Activated CD4-positive, alpha-beta T cell treated with anti-CD3 and anti-CD28 coated beads for 48 hours (primary cell): Measurements from ENCODE around the gene RNF214.
"Not testable (repeated sequence)": the region's sequence is repeated elsewhere in the genome, so short reads cannot be mapped to it uniquely, and the experiment has no call there.

Experiments
- DNase-seq: peaks from one replicate; pipeline ENCODE4 v3.0.0-alpha.2; 2020

Gene RNF214

GRCh38 chr11:117232092-117232878, at the start of gene RNF214:
Gene RNF214 (plus strand): TSS chr11:117232671. CDS start chr11:117234273, 1,602 bp downstream.
- DNase-seq, result peak; percentile 81

- not testable (repeated sequence) for DNase-seq
Observed at GRCh38 chr11:117183178-117183577, 49.3 kb upstream of the RNF214 start.

GRCh38 chr11:117183724-117184349, 48.6 kb upstream of the RNF214 start:
- DNase-seq, result no peak

- DNase-seq, result no peak
Observed at GRCh38 chr11:117185736-117186430, 46.6 kb upstream of the RNF214 start.

GRCh38 chr11:117186431-117186761, 46.1 kb upstream of the RNF214 start:
- no peak for DNase-seq

GRCh38 chr11:117187007-117187406, 45.5 kb upstream of the RNF214 start:
- no peak for DNase-seq

GRCh38 chr11:117187428-117187798, 45.1 kb upstream of the RNF214 start:
- no peak for DNase-seq

GRCh38 chr11:117187799-117188481, 44.5 kb upstream of the RNF214 start:
- DNase-seq, result no peak

GRCh38 chr11:117188620-117189081, 43.8 kb upstream of the RNF214 start:
- no peak for DNase-seq

GRCh38 chr11:117189191-117189940, 43.1 kb upstream of the RNF214 start:
- no peak for DNase-seq

GRCh38 chr11:117189941-117190544, 42.4 kb upstream of the RNF214 start:
- no peak for DNase-seq

GRCh38 chr11:117191680-117192400, 40.6 kb upstream of the RNF214 start:
- DNase-seq, result no peak

GRCh38 chr11:117192401-117192875, 40.0 kb upstream of the RNF214 start:
- no peak for DNase-seq

- DNase-seq, result no peak
Observed at GRCh38 chr11:117193130-117194020, 39.1 kb upstream of the RNF214 start.

GRCh38 chr11:117194267-117194666, 38.2 kb upstream of the RNF214 start:
- DNase-seq, result no peak

- DNase-seq, result no peak
Observed at GRCh38 chr11:117195258-117195657, 37.2 kb upstream of the RNF214 start.

- no peak for DNase-seq
Observed at GRCh38 chr11:117195761-117196160, 36.7 kb upstream of the RNF214 start.

- no peak for DNase-seq
Observed at GRCh38 chr11:117197006-117197405, 35.5 kb upstream of the RNF214 start.

GRCh38 chr11:117197516-117198456, 34.7 kb upstream of the RNF214 start:
- no peak for DNase-seq
